ENCODE data around the gene ISL2.

Gene ISL2

GRCh38 chr15:76386926-76387325 is 50.4 kb downstream of the ISL2 start:
- no peaks in the 10 kb centered on the region for H3K4me1 Mint-ChIP-seq
- ATAC-seq (replicated peaks) (no peak), DNase-seq (no peak)
- H3K27ac Mint-ChIP-seq = no peak overlapping the region
- no peak overlapping the region for H3K4me3 Mint-ChIP-seq
- peaks cover 10 to 15% of the 10 kb centered on the region in 2 donors for H3K36me3 Mint-ChIP-seq
- no peaks in the 10 kb centered on the region for H3K27me3 Mint-ChIP-seq
- H3K9me3 Mint-ChIP-seq = peaks cover 0 to 1% of the 10 kb centered on the region in 2 donors

GRCh38 chr15:76390571-76390970 is 54.0 kb downstream of the ISL2 start:
- no peak for ATAC-seq (replicated peaks)
- no peaks in the 10 kb centered on the region for H3K27me3 Mint-ChIP-seq
- H3K36me3 Mint-ChIP-seq = peaks cover 10 to 22% of the 10 kb centered on the region in 2 donors
- no peaks in the 10 kb centered on the region for H3K4me1 Mint-ChIP-seq
- H3K27ac Mint-ChIP-seq = no peak overlapping the region
- no peak overlapping the region for H3K4me3 Mint-ChIP-seq
- DNase-seq = no peak
- H3K9me3 Mint-ChIP-seq = peaks cover 0 to 1% of the 10 kb centered on the region in 2 donors

- no peak for DNase-seq
- H3K27ac Mint-ChIP-seq = no peak overlapping the region
- H3K4me3 Mint-ChIP-seq = no peak overlapping the region
- peaks cover 10 to 21% of the 10 kb centered on the region in 2 donors for H3K36me3 Mint-ChIP-seq
- peaks cover 0 to 1% of the 10 kb centered on the region in 2 donors for H3K9me3 Mint-ChIP-seq
- H3K4me1 Mint-ChIP-seq = no peaks in the 10 kb centered on the region
- H3K27me3 Mint-ChIP-seq = no peaks in the 10 kb centered on the region
- no peak for ATAC-seq (replicated peaks)
Observed at GRCh38 chr15:76391309-76391708, 54.7 kb downstream of the ISL2 start.

- ATAC-seq (replicated peaks) (no peak), DNase-seq (no peak)
- no peak overlapping the region for H3K4me3 Mint-ChIP-seq
- H3K27ac Mint-ChIP-seq = no peak overlapping the region
- no peaks in the 10 kb centered on the region for H3K27me3 Mint-ChIP-seq
- peaks cover 0 to 1% of the 10 kb centered on the region in 2 donors for H3K9me3 Mint-ChIP-seq
- no peaks in the 10 kb centered on the region for H3K4me1 Mint-ChIP-seq
- peaks cover 10 to 15% of the 10 kb centered on the region in 2 donors for H3K36me3 Mint-ChIP-seq
Observed at GRCh38 chr15:76391847-76392246, 55.3 kb downstream of the ISL2 start.
